Endothelial cell of umbilical vein (primary cell): Measurements from ENCODE around the gene SLC11A2.

ENCODE experiments used
- CTCF ChIP-seq, 2 donors: IDR thresholded peaks; 1 replicate in 1 of 2; 2 replicates in 1 of 2; pipeline ENCODE4 v1.5.1; 2011; ENCODE audit warnings: low read length in 2 of 2, mild to moderate bottlenecking in 2 of 2, moderate library complexity in 2 of 2, control low read depth in 1 of 2, inconsistent platforms in 1 of 2, low read depth in 1 of 2; ENCODE audit not compliant: insufficient read depth in 1 of 2; ENCODE audit errors: extremely low read depth in 1 of 2
- EZH2 ChIP-seq: IDR thresholded peaks from 2 replicates; pipeline ENCODE4 v1.6.1; 2012; ENCODE audit warnings: borderline replicate concordance, low read depth, mild to moderate bottlenecking, moderate library complexity, low read length, inconsistent platforms; ENCODE audit not compliant: severe bottlenecking
- GATA2 ChIP-seq: IDR thresholded peaks from 2 replicates; pipeline ENCODE4 v1.7.0; 2011; ENCODE audit warnings: low read depth, mild to moderate bottlenecking, moderate library complexity, mixed read lengths, low read length; ENCODE audit not compliant: insufficient read length, insufficient read depth
- JUN ChIP-seq: IDR thresholded peaks from 2 replicates; pipeline ENCODE4 v1.6.1; 2011; ENCODE audit warnings: borderline replicate concordance, low read depth; ENCODE audit not compliant: insufficient read length, insufficient read depth
- MYC ChIP-seq: IDR thresholded peaks from one replicate; pipeline ENCODE4 v1.6.1; 2011; ENCODE audit warnings: mild to moderate bottlenecking, low read depth, low read length
- POLR2A ChIP-seq: IDR thresholded peaks from 2 replicates; pipeline ENCODE4 v1.6.1; 2012; ENCODE audit warnings: low read depth, mild to moderate bottlenecking, control low read depth, low read length
- POLR2AphosphoS5 ChIP-seq: IDR thresholded peaks from 2 replicates; pipeline ENCODE4 v1.6.1; 2012; ENCODE audit warnings: low read depth, mild to moderate bottlenecking, control low read depth, low read length, moderate library complexity; ENCODE audit not compliant: insufficient read depth

GRCh38 chr12:51009056-51009440 is 17.1 kb downstream of the SLC11A2 start:
- no peak for TF ChIP-seq CTCF (IDR thresholded peaks at IDR 0.05; ENCODE audit: extremely low read depth in 1 of 2, insufficient read depth in 1 of 2, low read depth in 1 of 2, low read length in 2 of 2)
- no peak for TF ChIP-seq EZH2
- no peak for TF ChIP-seq POLR2A
- no peak for TF ChIP-seq GATA2
- TF ChIP-seq MYC, result no peak
- no peak for TF ChIP-seq POLR2AphosphoS5
- TF ChIP-seq JUN, result no peak
